Adrenal gland (tissue), 12 donors: ENCODE measurements around the gene RPTOR. TPM values are rescaled to one million over a fixed set of nuclear protein-coding genes. Genes with fewer than 3 reads are reported as not detected.

Experiments
- DNase-seq, 7 donors: peaks; one replicate each; pipeline ENCODE4 v3.0.0-alpha.2; 2019 to 2020
- H3K27ac ChIP-seq, 5 donors: fragments of 200-600 bp; sonication (generic) in 4 of 5; 1 replicate in 3 of 5; 2 replicates in 2 of 5; pipeline versions ENCODE4 v1.5.1 to v1.8.0; 2016 to 2020; ENCODE audit warnings: mild to moderate bottlenecking in 1 of 5
- H3K27me3 ChIP-seq: fragments of 200-600 bp; 2 replicates; pipeline ENCODE4 v1.8.0; 2021
- H3K36me3 ChIP-seq, 2 donors: fragments of 200-600 bp; replicated peaks in 1 of 2; 1 replicate in 1 of 2; 2 replicates in 1 of 2; pipeline versions ENCODE4 v1.5.1 to v1.8.0; 2018 to 2022
- H3K4me1 ChIP-seq, 2 donors: fragments of 200-600 bp; replicated peaks in 1 of 2; 1 replicate in 1 of 2; 2 replicates in 1 of 2; pipeline versions ENCODE4 v1.5.1 to v1.8.0; 2018 to 2021
- H3K4me3 ChIP-seq, 4 donors: fragments of 200-600 bp; sonication (generic) in 3 of 4; one replicate each; pipeline ENCODE4 v1.5.1; 2016 to 2018
- H3K9me3 ChIP-seq, 3 donors: fragments of 200-600 bp; sonication (generic) in 1 of 3; replicated peaks in 1 of 3; 1 replicate in 2 of 3; 2 replicates in 1 of 3; pipeline versions ENCODE4 v1.5.1 to v1.8.0; 2016 to 2021
- CTCF ChIP-seq, 6 experiments: fragments of 450-650 bp in 4 of 6; fragments of 200-600 bp in 2 of 6; sonication (generic) in 1 of 6; IDR thresholded peaks; 1 replicate in 5 of 6; 2 replicates in 1 of 6; pipeline versions ENCODE4 v1.5.1 to v1.8.0; 2016 to 2021; ENCODE audit warnings: antibody characterized with exemption in 6 of 6, mild to moderate bottlenecking in 2 of 6, moderate library complexity in 1 of 6
- POLR2A ChIP-seq, 2 donors: fragments of 450-650 bp; IDR thresholded peaks; one replicate each; pipeline ENCODE4 v1.6.1; 2017; ENCODE audit warnings: antibody characterized with exemption in 2 of 2, mild to moderate bottlenecking in 2 of 2, moderate library complexity in 1 of 2
- WGBS, 4 donors: extraction: QIAGEN DNeasy Blood & Tissue Kit in 2 of 4; methylation state at CpG; one replicate each; pipeline versions ENCODE4 v1.1.5 to v1.1.7; 2013 to 2017; 5-methylcytosine and 5-hydroxymethylcytosine counted together
- intact Hi-C, 2 donors: fragments of 100-400 bp; cut with DNase I; formaldehyde crosslinking; loops; one replicate each; pipeline versions ENCODE4 v1.14.1 to v1.15.0; 2022 to 2023
- polyA plus RNA-seq, 3 donors: library from polyadenylated mRNA; stranded (reverse); fragments of 200-250 nt in 2 of 3; fragments of 350-450 nt in 1 of 3; fragmentation: Illumina TruSeq in 1 of 3; extraction: RNeasy Lipid Tissue Mini Kit (QIAGEN cat#74804) in 1 of 3; gene quantifications; one replicate each; pipeline ENCODE4 v1.2.3, GENCODE V29; 2013 to 2014
- total RNA-seq, 9 donors: library from RNA; depleted of rRNA in 4 of 9; stranded (reverse); fragments of >200 nt in 4 of 9; fragments of 120-200 nt in 1 of 9; fragmentation: NEBNext Ultra II Directional in 1 of 9; extraction: Animal tissue kit (Norgen Biotek cat#: 25700) in 1 of 9; gene quantifications; one replicate each; pipeline versions ENCODE4 v1.1.0 to v1.2.4, GENCODE V29; 2013 to 2023
- donor health status: healthy with polysubstance abuse.
- donor health status: Bipolar disorder and iron deficiency.
- donor health status: DM: yes; HTN: yes; CAD: no.
- donor health status: DM: no; HTN: no; CAD: no.
- donor health status: DM: no; HTN: no; CAD: no.
- donor health status: DM: yes; HTN: yes; CAD: no.

Gene RPTOR
- total and polyA plus RNA-seq, 12 donors, result 9.7 to 53.3 (median 29.7) TPM

DNA sequence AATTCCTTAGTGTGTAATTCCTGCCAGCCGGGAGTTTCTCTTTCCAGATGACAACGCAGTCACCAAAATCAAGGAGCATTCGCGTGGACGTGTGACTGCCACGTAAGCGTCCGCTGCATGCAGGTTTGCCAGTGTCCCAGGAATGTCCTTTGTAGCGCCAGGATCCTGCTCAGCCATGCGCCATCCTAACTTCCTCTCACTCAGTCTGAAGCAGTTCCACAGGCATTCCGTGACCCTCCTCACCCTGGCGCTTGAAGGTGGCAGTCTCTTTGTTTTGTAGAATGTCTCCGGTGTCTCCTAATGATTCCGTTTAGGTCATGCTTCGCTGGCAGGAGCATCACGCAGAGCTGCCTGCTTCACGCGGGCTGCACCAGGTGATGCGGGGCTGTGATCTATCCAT lies 88.6 kb downstream of the RPTOR start:
- TF ChIP-seq POLR2A (IDR thresholded peaks at IDR 0.05), result no peak
- TF ChIP-seq CTCF (IDR thresholded peaks at IDR 0.05), result no peak
- no peaks in the 10 kb centered on the region for H3K9me3 ChIP-seq
- H3K36me3 ChIP-seq, result no peaks in the 10 kb centered on the region
- no peak overlapping the region for H3K27ac ChIP-seq
- 93 to 96% (median 93%) methylated on average over 18 to 19 of the region's 19 CpGs for WGBS, 4 donors
- no peaks in the 10 kb centered on the region for H3K4me1 ChIP-seq
- intact Hi-C loops, result no loop called here
- H3K4me3 ChIP-seq, result no peak overlapping the region
- peak in 1 of 7 donors; percentile 42 for DNase-seq
- no peaks in the 10 kb centered on the region for H3K27me3 ChIP-seq

- H3K4me3 ChIP-seq, result no peak overlapping the region
- no peaks in the 10 kb centered on the region for H3K27me3 ChIP-seq
- no peaks in the 10 kb centered on the region for H3K4me1 ChIP-seq
- 80 to 90% (median 88%) methylated on average over 24 of the region's 24 CpGs for WGBS, 4 donors
- peak in 1 of 7 donors; percentile 35 for DNase-seq
- H3K9me3 ChIP-seq, result no peaks in the 10 kb centered on the region
- TF ChIP-seq CTCF (IDR thresholded peaks at IDR 0.05), result no peak
- no peak for TF ChIP-seq POLR2A (IDR thresholded peaks at IDR 0.05)
- no peak overlapping the region for H3K27ac ChIP-seq
- no peaks in the 10 kb centered on the region for H3K36me3 ChIP-seq
- intact Hi-C loops, result no loop called here
Measured at GRCh38 chr17:80633994-80634566, 89.4 kb downstream of the RPTOR start.

- no peaks in the 10 kb centered on the region for H3K36me3 ChIP-seq
- intact Hi-C loops, result no loop called here
- no peaks in the 10 kb centered on the region for H3K4me1 ChIP-seq
Measured at GRCh38 chr17:80636361-80637018, 91.9 kb downstream of the RPTOR start.

More at GRCh38 chr17:80636361-80637018, 91.9 kb downstream of the RPTOR start:
- TF ChIP-seq CTCF (IDR thresholded peaks at IDR 0.05) (no peak), POLR2A (IDR thresholded peaks at IDR 0.05) (no peak)
- Histone ChIP-seq H3K4me3 (no peak overlapping the region), H3K9me3 (no peaks in the 10 kb centered on the region), H3K27ac (no peak overlapping the region), H3K27me3 (no peaks in the 10 kb centered on the region)
- 73 to 85% (median 82%) methylated on average over 19 to 20 of the region's 20 CpGs for WGBS, 4 donors
- DNase-seq, result peak in 1 of 7 donors; percentile 10
